Gastrocnemius medialis (tissue), 4 donors: ENCODE measurements around the gene SRGAP3. TPM values are rescaled to one million over a fixed set of nuclear protein-coding genes. Genes with fewer than 3 reads are reported as not detected.

Source experiments
- ATAC-seq, 2 donors: fragments of 150-250 bp; one replicate each; pipeline ENCODE4 v1.9.1; 2016
- DNase-seq, 2 donors: peaks; one replicate each; pipeline ENCODE4 v3.0.0-alpha.2; 2019
- H3K27ac ChIP-seq, 4 donors: fragments of 200-600 bp; sonication (generic); 1 replicate in 1 of 4; 2 replicates in 3 of 4; pipeline ENCODE4 v1.5.1; 2016 to 2018; ENCODE audit warnings: mild to moderate bottlenecking in 2 of 4, moderate library complexity in 1 of 4
- H3K27me3 ChIP-seq, 3 donors: fragments of 200-600 bp; sonication (generic) in 2 of 3; 1 replicate in 1 of 3; 2 replicates in 2 of 3; pipeline versions ENCODE4 v1.5.1 to v1.6.0; 2016 to 2019; ENCODE audit warnings: mild to moderate bottlenecking in 1 of 3, moderate library complexity in 1 of 3
- H3K36me3 ChIP-seq, 2 donors: fragments of 200-600 bp; sonication (generic) in 1 of 2; one replicate each; pipeline ENCODE4 v1.5.1; 2017 to 2018
- H3K4me1 ChIP-seq, 2 donors: fragments of 200-600 bp; sonication (generic) in 1 of 2; one replicate each; pipeline ENCODE4 v1.5.1; 2016 to 2017; ENCODE audit warnings: mild to moderate bottlenecking in 2 of 2
- H3K4me3 ChIP-seq, 4 donors: fragments of 200-600 bp; sonication (generic) in 3 of 4; 1 replicate in 1 of 4; 2 replicates in 3 of 4; pipeline ENCODE4 v1.5.1; 2016 to 2019; ENCODE audit warnings: mild to moderate bottlenecking in 2 of 4
- H3K9me3 ChIP-seq, 3 donors: fragments of 200-600 bp; sonication (generic) in 2 of 3; 1 replicate in 1 of 3; 2 replicates in 2 of 3; pipeline ENCODE4 v1.5.1; 2016 to 2019
- CTCF ChIP-seq, 5 experiments: fragments of 450-650 bp in 3 of 5; fragments of 200-600 bp in 2 of 5; sonication (generic) in 2 of 5; IDR thresholded peaks in 4 of 5; conservative IDR thresholded peaks in 1 of 5; 1 replicate in 4 of 5; 2 replicates in 1 of 5; pipeline ENCODE4 v1.5.1; 2016 to 2019; ENCODE audit warnings: antibody characterized with exemption in 5 of 5, mild to moderate bottlenecking in 3 of 5, moderate library complexity in 3 of 5
- POLR2A ChIP-seq, 2 donors: fragments of 450-650 bp; IDR thresholded peaks; one replicate each; pipeline ENCODE4 v1.6.1; 2017; ENCODE audit warnings: antibody characterized with exemption in 2 of 2, mild to moderate bottlenecking in 2 of 2, moderate library complexity in 2 of 2
- in situ Hi-C, 4 donors: fragments of 200-750 bp; cut with MboI; loops; one replicate each; pipeline versions ENCODE4 v1.15.0 to v1.8.0; 2017; ENCODE audit warnings: low sequenced_read_pairs in 4 of 4
- intact Hi-C: fragments of 100-400 bp; cut with DNase I; formaldehyde crosslinking; loops from one replicate; pipeline ENCODE4 v1.15.1; 2023; ENCODE audit warnings: low total_unique reads
- total RNA-seq, 4 donors: library from RNA; depleted of rRNA; stranded (reverse); fragments of >200 nt; gene quantifications; one replicate each; pipeline versions ENCODE4 v1.1.0 to v1.2.3, GENCODE V29; 2016

The SRGAP3 gene
- total RNA-seq, 4 donors from 2014 or later: 1.3 to 2.3 (median 1.8) TPM

DNA sequence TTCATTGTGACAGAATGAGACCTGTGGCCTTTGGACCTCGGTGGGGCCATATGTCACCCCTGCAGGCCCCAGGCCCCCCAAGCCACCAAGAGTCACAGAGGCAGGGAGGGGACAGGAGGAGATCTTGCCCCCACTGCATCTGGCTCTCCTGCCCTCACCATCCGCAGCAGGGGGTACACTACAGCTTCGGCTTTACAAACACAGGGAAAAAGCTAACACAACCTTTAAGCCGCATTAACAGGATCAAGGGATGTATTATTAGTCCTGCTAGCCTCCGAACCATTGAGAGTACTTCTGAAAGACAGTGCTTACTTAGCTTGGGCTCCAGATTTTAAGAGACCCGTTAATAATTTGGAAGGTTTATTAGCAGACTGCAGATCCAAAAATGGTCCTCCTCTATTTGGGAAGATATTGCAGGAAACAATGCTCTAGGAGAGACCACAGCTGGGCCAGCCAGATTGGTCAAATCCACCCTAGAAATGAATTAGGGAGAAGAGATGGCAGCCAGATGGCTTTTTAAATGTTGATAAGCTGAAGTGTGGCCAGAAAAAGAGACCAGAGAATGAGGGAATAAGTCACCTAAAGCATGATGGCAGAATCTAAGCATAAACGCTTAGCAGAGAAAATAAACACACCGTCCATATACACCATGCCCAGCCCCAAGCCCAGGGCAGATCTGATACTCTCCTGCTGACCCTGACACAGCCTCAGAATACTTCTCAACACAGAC lies 31.5 kb downstream of the SRGAP3 start:
- DNase-seq: no peak
- ATAC-seq: no peak
- no peaks in the 10 kb centered on the region for H3K36me3 ChIP-seq
- H3K9me3 ChIP-seq: no peaks in the 10 kb centered on the region
- no peaks in the 10 kb centered on the region for H3K27me3 ChIP-seq
- peaks cover 0 to 5% of the 10 kb centered on the region in 2 donors for H3K4me1 ChIP-seq
- intact Hi-C loops (no loop called here), in situ Hi-C loops (no loop called here)
- H3K27ac ChIP-seq: no peak overlapping the region
- H3K4me3 ChIP-seq: no peak overlapping the region
- TF ChIP-seq POLR2A (IDR thresholded peaks at IDR 0.05): no peak
- TF ChIP-seq CTCF (IDR thresholded peaks at IDR 0.05 in 4 of 5, conservative IDR thresholded peaks at IDR 0.05 in 1 of 5): no peak

DNA sequence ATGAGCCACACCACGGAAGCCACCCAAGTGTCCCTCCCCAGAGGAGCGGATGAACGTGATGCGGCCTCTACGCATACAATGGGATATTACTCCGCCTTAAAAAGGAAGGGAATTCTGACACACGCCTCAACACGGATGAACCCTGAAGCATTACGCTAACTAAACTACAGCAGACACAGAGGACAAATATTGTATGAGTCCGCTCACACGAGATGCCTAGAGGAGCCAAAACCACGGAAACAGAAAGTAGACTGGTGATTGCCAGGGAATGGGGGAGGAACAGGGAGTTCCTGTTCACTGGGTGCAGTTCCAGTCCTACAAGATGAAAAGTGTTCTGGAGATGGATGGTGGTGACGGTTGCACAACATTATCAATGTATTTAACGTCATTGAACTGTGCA lies 32.7 kb downstream of the SRGAP3 start:
- no peaks in the 10 kb centered on the region for H3K9me3 ChIP-seq
- H3K27ac ChIP-seq: no peak overlapping the region
- TF ChIP-seq POLR2A (IDR thresholded peaks at IDR 0.05): no peak
- TF ChIP-seq CTCF (IDR thresholded peaks at IDR 0.05 in 4 of 5, conservative IDR thresholded peaks at IDR 0.05 in 1 of 5): no peak
- no peaks in the 10 kb centered on the region for H3K27me3 ChIP-seq
- H3K36me3 ChIP-seq: no peaks in the 10 kb centered on the region
- in situ Hi-C loops (no loop called here), intact Hi-C loops (no loop called here)
- H3K4me1 ChIP-seq: peaks cover 0 to 5% of the 10 kb centered on the region in 2 donors
- no peak overlapping the region for H3K4me3 ChIP-seq
- ATAC-seq (no peak), DNase-seq (no peak)

- no peak overlapping the region for H3K4me3 ChIP-seq
- peaks cover 0 to 5% of the 10 kb centered on the region in 2 donors for H3K4me1 ChIP-seq
- H3K36me3 ChIP-seq: no peaks in the 10 kb centered on the region
- TF ChIP-seq CTCF (IDR thresholded peaks at IDR 0.05 in 4 of 5, conservative IDR thresholded peaks at IDR 0.05 in 1 of 5) (no peak), POLR2A (IDR thresholded peaks at IDR 0.05) (no peak)
- ATAC-seq: no peak
- H3K9me3 ChIP-seq: no peaks in the 10 kb centered on the region
- intact Hi-C loops: no loop called here
- DNase-seq: no peak
- in situ Hi-C loops: no loop called here
- no peak overlapping the region for H3K27ac ChIP-seq
- H3K27me3 ChIP-seq: no peaks in the 10 kb centered on the region
These were observed 34.8 kb downstream of the SRGAP3 start for GRCh38 chr3:9214599-9214998.

DNA sequence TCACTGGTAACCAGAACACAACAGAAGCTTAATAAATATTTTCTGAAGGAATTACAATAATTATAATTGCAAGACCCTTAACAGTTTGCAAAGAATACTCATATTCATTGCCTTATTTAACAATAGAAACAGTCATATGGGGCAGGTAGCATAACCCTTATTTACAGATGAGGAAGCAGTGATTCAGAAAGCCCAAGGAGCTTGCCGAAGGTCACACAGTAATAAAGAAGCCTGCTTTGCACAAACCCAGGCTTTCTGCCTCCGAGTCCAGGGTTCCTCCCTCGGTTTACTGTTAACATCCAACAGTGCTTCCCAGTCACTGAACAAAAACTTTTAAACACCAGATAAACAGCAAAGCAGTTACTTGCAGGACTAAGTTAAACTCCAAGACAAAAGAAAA lies 35.3 kb downstream of the SRGAP3 start:
- intact Hi-C loops: no loop called here

More for the DNA sequence above, 35.3 kb downstream of the SRGAP3 start:
- ATAC-seq: no peak
- no peaks in the 10 kb centered on the region for H3K9me3 ChIP-seq
- no peaks in the 10 kb centered on the region for H3K36me3 ChIP-seq
- in situ Hi-C loops: no loop called here
- H3K27ac ChIP-seq: no peak overlapping the region
- H3K4me3 ChIP-seq: no peak overlapping the region
- no peak for TF ChIP-seq POLR2A (IDR thresholded peaks at IDR 0.05)
- TF ChIP-seq CTCF (IDR thresholded peaks at IDR 0.05 in 4 of 5, conservative IDR thresholded peaks at IDR 0.05 in 1 of 5): no peak
- H3K4me1 ChIP-seq: peaks cover 0 to 5% of the 10 kb centered on the region in 2 donors
- no peak for DNase-seq
- H3K27me3 ChIP-seq: no peaks in the 10 kb centered on the region
